NB4 (cell line): ENCODE measurements around the gene PLEKHH2.

Experiments used
- MYC ChIP-seq: IDR thresholded peaks from 2 replicates; pipeline ENCODE4 v1.6.1; 2011; ENCODE audit warnings: low read depth, low read length
- POLR2A ChIP-seq: IDR thresholded peaks from 2 replicates; pipeline ENCODE4 v1.6.1; 2011; ENCODE audit warnings: mild to moderate bottlenecking; ENCODE audit not compliant: insufficient read length; ENCODE audit errors: extremely low read depth
- TF ChIP-seq, protein P1 (sequence below): IDR thresholded peaks from one replicate; pipeline ENCODE4 v1.5.1; 2012; ENCODE audit warnings: low read depth, low read length
- TF ChIP-seq, protein P2 (sequence below): IDR thresholded peaks from 2 replicates; pipeline ENCODE4 v1.6.1; 2011; ENCODE audit warnings: low read depth, low read length

DNA sequence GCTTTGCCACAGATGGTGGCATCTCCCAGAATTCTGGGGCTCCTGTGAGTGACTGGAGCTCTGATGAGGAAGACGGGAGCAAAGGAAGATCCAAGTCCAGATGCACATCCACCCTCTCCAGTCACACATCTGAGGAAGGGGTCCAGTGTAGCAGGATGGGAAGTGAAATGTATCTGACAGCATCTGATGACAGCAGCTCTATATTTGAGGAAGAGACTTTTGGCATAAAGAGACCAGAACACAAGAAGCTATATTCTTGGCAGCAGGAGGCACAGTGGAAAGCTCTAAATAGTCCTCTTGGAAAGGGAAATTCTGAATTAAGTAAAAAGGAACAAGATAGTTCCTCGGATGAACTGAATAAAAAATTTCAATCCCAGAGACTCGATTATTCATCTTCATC is 62.7 kb downstream of the PLEKHH2 start:
- TF ChIP-seq POLR2A: no peak
- TF ChIP-seq, protein P1, sequence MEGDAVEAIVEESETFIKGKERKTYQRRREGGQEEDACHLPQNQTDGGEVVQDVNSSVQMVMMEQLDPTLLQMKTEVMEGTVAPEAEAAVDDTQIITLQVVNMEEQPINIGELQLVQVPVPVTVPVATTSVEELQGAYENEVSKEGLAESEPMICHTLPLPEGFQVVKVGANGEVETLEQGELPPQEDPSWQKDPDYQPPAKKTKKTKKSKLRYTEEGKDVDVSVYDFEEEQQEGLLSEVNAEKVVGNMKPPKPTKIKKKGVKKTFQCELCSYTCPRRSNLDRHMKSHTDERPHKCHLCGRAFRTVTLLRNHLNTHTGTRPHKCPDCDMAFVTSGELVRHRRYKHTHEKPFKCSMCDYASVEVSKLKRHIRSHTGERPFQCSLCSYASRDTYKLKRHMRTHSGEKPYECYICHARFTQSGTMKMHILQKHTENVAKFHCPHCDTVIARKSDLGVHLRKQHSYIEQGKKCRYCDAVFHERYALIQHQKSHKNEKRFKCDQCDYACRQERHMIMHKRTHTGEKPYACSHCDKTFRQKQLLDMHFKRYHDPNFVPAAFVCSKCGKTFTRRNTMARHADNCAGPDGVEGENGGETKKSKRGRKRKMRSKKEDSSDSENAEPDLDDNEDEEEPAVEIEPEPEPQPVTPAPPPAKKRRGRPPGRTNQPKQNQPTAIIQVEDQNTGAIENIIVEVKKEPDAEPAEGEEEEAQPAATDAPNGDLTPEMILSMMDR: no peak
- TF ChIP-seq MYC: no peak
- TF ChIP-seq, protein P2, sequence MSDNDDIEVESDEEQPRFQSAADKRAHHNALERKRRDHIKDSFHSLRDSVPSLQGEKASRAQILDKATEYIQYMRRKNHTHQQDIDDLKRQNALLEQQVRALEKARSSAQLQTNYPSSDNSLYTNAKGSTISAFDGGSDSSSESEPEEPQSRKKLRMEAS: no peak
